Measurements from ENCODE around the gene INPP5D.

DNA sequence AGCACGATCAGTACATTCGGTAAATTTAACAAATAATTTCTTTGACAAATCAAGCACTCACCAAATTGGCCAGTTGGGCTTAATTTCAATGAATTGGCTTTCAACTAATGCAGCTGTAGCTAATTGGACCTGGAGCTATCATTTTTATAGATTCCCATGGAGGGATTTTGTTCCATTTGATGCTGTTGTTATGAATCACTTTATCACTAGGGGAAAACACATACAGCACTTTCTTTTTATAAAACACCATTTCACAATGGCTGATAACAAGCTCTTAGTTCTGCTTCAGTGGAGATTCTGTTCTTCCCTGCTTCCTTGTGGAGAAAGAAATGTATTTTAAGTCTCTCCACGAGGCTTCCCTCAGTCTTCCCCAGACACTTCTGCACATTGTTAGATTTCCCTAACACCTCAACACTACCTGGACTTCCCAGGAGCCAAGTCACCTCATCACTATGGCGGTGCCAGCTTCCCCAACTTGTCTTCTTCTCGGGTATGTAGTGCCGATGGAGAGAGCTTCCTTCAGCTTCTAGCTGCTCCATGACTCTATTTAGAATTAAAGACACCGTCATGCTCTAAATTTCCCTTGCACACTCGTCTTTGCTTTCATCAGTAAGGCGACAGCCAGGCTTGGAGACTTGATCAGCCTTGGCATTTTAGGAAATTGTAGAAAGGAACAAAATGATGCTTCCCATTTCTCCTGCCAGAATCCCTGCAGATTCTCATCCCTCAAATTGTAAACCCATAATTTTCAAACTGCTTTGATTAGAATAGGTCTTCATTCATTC is 72.0 kb downstream of the INPP5D start:
- no peak for TF ChIP-seq NFIC (IDR thresholded peaks at IDR 0.05)
- no peak for TF ChIP-seq EP300 (IDR thresholded peaks at IDR 0.05; ENCODE audit: borderline replicate concordance)
- TF ChIP-seq, protein P1, sequence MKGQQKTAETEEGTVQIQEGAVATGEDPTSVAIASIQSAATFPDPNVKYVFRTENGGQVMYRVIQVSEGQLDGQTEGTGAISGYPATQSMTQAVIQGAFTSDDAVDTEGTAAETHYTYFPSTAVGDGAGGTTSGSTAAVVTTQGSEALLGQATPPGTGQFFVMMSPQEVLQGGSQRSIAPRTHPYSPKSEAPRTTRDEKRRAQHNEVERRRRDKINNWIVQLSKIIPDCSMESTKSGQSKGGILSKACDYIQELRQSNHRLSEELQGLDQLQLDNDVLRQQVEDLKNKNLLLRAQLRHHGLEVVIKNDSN (IDR thresholded peaks at IDR 0.05), result no peak
- TF ChIP-seq CEBPB (IDR thresholded peaks at IDR 0.05), result no peak
- TF ChIP-seq TAF1 (IDR thresholded peaks at IDR 0.05; ENCODE audit: low read depth), result no peak
- TF ChIP-seq, protein P2, sequence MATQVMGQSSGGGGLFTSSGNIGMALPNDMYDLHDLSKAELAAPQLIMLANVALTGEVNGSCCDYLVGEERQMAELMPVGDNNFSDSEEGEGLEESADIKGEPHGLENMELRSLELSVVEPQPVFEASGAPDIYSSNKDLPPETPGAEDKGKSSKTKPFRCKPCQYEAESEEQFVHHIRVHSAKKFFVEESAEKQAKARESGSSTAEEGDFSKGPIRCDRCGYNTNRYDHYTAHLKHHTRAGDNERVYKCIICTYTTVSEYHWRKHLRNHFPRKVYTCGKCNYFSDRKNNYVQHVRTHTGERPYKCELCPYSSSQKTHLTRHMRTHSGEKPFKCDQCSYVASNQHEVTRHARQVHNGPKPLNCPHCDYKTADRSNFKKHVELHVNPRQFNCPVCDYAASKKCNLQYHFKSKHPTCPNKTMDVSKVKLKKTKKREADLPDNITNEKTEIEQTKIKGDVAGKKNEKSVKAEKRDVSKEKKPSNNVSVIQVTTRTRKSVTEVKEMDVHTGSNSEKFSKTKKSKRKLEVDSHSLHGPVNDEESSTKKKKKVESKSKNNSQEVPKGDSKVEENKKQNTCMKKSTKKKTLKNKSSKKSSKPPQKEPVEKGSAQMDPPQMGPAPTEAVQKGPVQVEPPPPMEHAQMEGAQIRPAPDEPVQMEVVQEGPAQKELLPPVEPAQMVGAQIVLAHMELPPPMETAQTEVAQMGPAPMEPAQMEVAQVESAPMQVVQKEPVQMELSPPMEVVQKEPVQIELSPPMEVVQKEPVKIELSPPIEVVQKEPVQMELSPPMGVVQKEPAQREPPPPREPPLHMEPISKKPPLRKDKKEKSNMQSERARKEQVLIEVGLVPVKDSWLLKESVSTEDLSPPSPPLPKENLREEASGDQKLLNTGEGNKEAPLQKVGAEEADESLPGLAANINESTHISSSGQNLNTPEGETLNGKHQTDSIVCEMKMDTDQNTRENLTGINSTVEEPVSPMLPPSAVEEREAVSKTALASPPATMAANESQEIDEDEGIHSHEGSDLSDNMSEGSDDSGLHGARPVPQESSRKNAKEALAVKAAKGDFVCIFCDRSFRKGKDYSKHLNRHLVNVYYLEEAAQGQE (IDR thresholded peaks at IDR 0.05; ENCODE audit: low read depth), result no peak
- no peak for TF ChIP-seq YY1 (IDR thresholded peaks at IDR 0.05; ENCODE audit: low read depth)
- TF ChIP-seq TCF12 (IDR thresholded peaks at IDR 0.05; ENCODE audit: low read depth), result no peak
- TF ChIP-seq TEAD4 (IDR thresholded peaks at IDR 0.05), result no peak
- TF ChIP-seq RAD21 (IDR thresholded peaks at IDR 0.05; ENCODE audit: low read depth), result no peak
- TF ChIP-seq FOXM1 (IDR thresholded peaks at IDR 0.05; ENCODE audit: borderline replicate concordance, low read depth), result no peak
